DND-41 (cell line): Measurements from ENCODE around the gene CLDN19.

ENCODE experiments used
- CTCF ChIP-seq: IDR thresholded peaks from 2 replicates; pipeline ENCODE4 v1.5.1; 2012; ENCODE audit warnings: borderline replicate concordance, low read length, moderate library complexity, mild to moderate bottlenecking; ENCODE audit not compliant: poor library complexity, severe bottlenecking; ENCODE audit errors: extremely low read depth
- EZH2 ChIP-seq: IDR thresholded peaks from 3 replicates; pipeline ENCODE4 v1.6.1; 2012; ENCODE audit warnings: borderline replicate concordance, low read depth, mild to moderate bottlenecking, moderate library complexity, low read length, inconsistent platforms; ENCODE audit not compliant: severe bottlenecking

- TF ChIP-seq CTCF: no peak
- TF ChIP-seq EZH2: no peak
Measured at GRCh38 chr1:42691157-42691498, 48.9 kb downstream of the CLDN19 start.
